HepG2 (cell line): ENCODE results near the gene ATRIP. TPM values are rescaled to one million over a fixed set of nuclear protein-coding genes. Genes with fewer than 3 reads are reported as not detected.
A peak's percentile ranks its signal among the peaks of the same experiment; 100 is the strongest.

Experiments
- ADNP ChIP-seq: sonication (generic); formaldehyde crosslinking; IDR thresholded peaks from 2 replicates; pipeline ENCODE4 v1.4.0; 2020; ENCODE audit warnings: missing genetic modification reagents
- ASH2L ChIP-seq: fragments of 300-600, 200-600 bp; sonication (generic); IDR thresholded peaks from 2 replicates; pipeline ENCODE4 v1.7.0; 2017; ENCODE audit warnings: low read depth, mild to moderate bottlenecking, moderate library complexity, mixed read lengths, low read length; ENCODE audit not compliant: insufficient read length
- ATF7-NPFF ChIP-seq: sonication (generic); formaldehyde crosslinking; IDR thresholded peaks from 2 replicates; pipeline ENCODE4 v1.8.1; 2023; ENCODE audit warnings: mild to moderate bottlenecking, low read depth, missing genetic modification reagents, moderate library complexity
- BRD4 ChIP-seq: sonication (generic); formaldehyde crosslinking; IDR thresholded peaks from 2 replicates; pipeline ENCODE4 v1.4.0; 2020; ENCODE audit warnings: missing genetic modification reagents
- ELF1 ChIP-seq: sonication (generic); formaldehyde crosslinking; IDR thresholded peaks from 2 replicates; pipeline ENCODE4 v1.4.0; 2020; ENCODE audit warnings: missing genetic modification reagents
- GABPA ChIP-seq, 2 experiments: IDR thresholded peaks; 2 replicates each; pipeline ENCODE4 v1.6.1; 2011 to 2016; ENCODE audit warnings: low read depth in 2 of 2, low read length in 1 of 2, missing biosample characterization in 1 of 2, missing genetic modification characterization in 1 of 2
- NKX3-1 ChIP-seq: sonication (generic); formaldehyde crosslinking; IDR thresholded peaks from 2 replicates; pipeline ENCODE4 v1.5.0; 2020; ENCODE audit warnings: missing genetic modification reagents
- PBX2 ChIP-seq: IDR thresholded peaks from 2 replicates; pipeline ENCODE4 v1.6.1; 2016; ENCODE audit warnings: control low read depth
- PCBP1 ChIP-seq: fragments of 200-400 bp; formaldehyde crosslinking; IDR thresholded peaks from 2 replicates; pipeline ENCODE4 v1.6.1; 2017; ENCODE audit warnings: mild to moderate bottlenecking, low read depth, low read length, borderline replicate concordance
- RARG ChIP-seq: sonication (generic); formaldehyde crosslinking; IDR thresholded peaks from 2 replicates; pipeline ENCODE4 v1.4.0; 2020; ENCODE audit warnings: low read depth, mild to moderate bottlenecking, missing genetic modification reagents
- SMAD1 ChIP-seq: sonication (generic); formaldehyde crosslinking; IDR thresholded peaks from 2 replicates; pipeline ENCODE4 v1.4.0; 2020; ENCODE audit warnings: missing genetic modification reagents, low read depth, mild to moderate bottlenecking, borderline replicate concordance
- TEAD2 ChIP-seq: sonication (generic); formaldehyde crosslinking; IDR thresholded peaks from 2 replicates; pipeline ENCODE4 v1.9.0; 2021; ENCODE audit warnings: missing genetic modification reagents
- YEATS2 ChIP-seq: sonication (generic); formaldehyde crosslinking; IDR thresholded peaks from 2 replicates; pipeline ENCODE4 v1.4.0; 2020; ENCODE audit warnings: missing genetic modification reagents, borderline replicate concordance
- ZBTB34 ChIP-seq: sonication (generic); formaldehyde crosslinking; IDR thresholded peaks from 2 replicates; pipeline ENCODE4 v1.8.0; 2022; ENCODE audit warnings: mild to moderate bottlenecking, missing genetic modification reagents
- ZNF484 ChIP-seq: sonication (generic); formaldehyde crosslinking; IDR thresholded peaks from 2 replicates; pipeline ENCODE4 v1.5.1; 2020; ENCODE audit warnings: mild to moderate bottlenecking, low read depth, missing genetic modification reagents, borderline replicate concordance
- ZNF558 ChIP-seq: sonication (generic); formaldehyde crosslinking; IDR thresholded peaks from 2 replicates; pipeline ENCODE4 v1.9.0; 2022; ENCODE audit warnings: mild to moderate bottlenecking, missing genetic modification reagents, borderline replicate concordance
- ZNF768 ChIP-seq: sonication (generic); formaldehyde crosslinking; IDR thresholded peaks from 2 replicates; pipeline ENCODE4 v1.4.0; 2020; ENCODE audit warnings: missing genetic modification reagents
- ZNF775 ChIP-seq: sonication (generic); formaldehyde crosslinking; IDR thresholded peaks from 2 replicates; pipeline ENCODE4 v1.4.0; 2020; ENCODE audit warnings: missing genetic modification reagents, mild to moderate bottlenecking, moderate library complexity, borderline replicate concordance
- ZZZ3 ChIP-seq: sonication (generic); formaldehyde crosslinking; IDR thresholded peaks from 2 replicates; pipeline ENCODE4 v1.4.0; 2020; ENCODE audit warnings: missing genetic modification reagents, mild to moderate bottlenecking, borderline replicate concordance
- polyA plus RNA-seq, 8 experiments: library from polyadenylated mRNA; depleted of rRNA in 3 of 8; stranded (reverse) in 7 of 8; unstranded in 1 of 8; fragments of >200 nt; fragmentation: Illumina TruSeq in 4 of 8; extraction: Trizol in 4 of 8; gene quantifications; 2 replicates each; pipeline versions ENCODE4 v1.2.1 to v1.2.3, GENCODE V29; 2011 to 2016; ENCODE audit warnings: low read depth in 4 of 8, missing spikeins in 1 of 8, mixed read lengths in 1 of 8; ENCODE audit not compliant: insufficient read depth in 1 of 8
- total RNA-seq, 5 experiments: library from RNA; depleted of rRNA; stranded (reverse); fragments of >200 nt; fragmentation: Illumina TruSeq; extraction: Trizol; gene quantifications; 2 replicates each; pipeline ENCODE4 v1.2.3, GENCODE V29; 2016; ENCODE audit warnings: low read depth in 1 of 5
- TF ChIP-seq, protein P1 (sequence below): sonication (generic); formaldehyde crosslinking; IDR thresholded peaks from 2 replicates; pipeline ENCODE4 v1.5.0; 2020; ENCODE audit warnings: mild to moderate bottlenecking, missing genetic modification reagents, borderline replicate concordance
- TF ChIP-seq, protein P2 (sequence below): IDR thresholded peaks from 2 replicates; pipeline ENCODE4 v1.6.1; 2016; ENCODE audit warnings: missing compliant biosample characterization, missing genetic modification reagents, borderline replicate concordance

The ATRIP gene
- total and polyA plus RNA-seq, 2 of the 13 experiments (the other 11 are each of a cell fraction or from before 2014, with no cell fraction given) = 5.1 to 12.5 TPM

GRCh38 chr3:48439820-48440589, 6.5 kb upstream of the ATRIP start, which contains the start of the genes CCDC51 and TMA7 (continued):
- no peak; the same call in 1 of the 2 replicates for TF ChIP-seq ZBTB34 (CRISPR knock-in tag)
- peak; percentile 98 for TF ChIP-seq ELF1
- peak; percentile 89 for TF ChIP-seq YEATS2 (CRISPR knock-in tag)
- TF ChIP-seq PBX2 (CRISPR knock-in tag) = peak; percentile 53
- no peak for TF ChIP-seq ZNF775 (CRISPR knock-in tag)
- no peak for TF ChIP-seq TEAD2 (CRISPR knock-in tag)
- TF ChIP-seq RARG (CRISPR knock-in tag) = no peak
- no peak for TF ChIP-seq ZNF484 (CRISPR knock-in tag)
- TF ChIP-seq NKX3-1 (CRISPR knock-in tag) = no peak
- peak; percentile 73; the same call in 1 of the 2 replicates for TF ChIP-seq ZNF558
- TF ChIP-seq ZNF768 = 0 out of 2 replicates have a peak, but pooled peaks have one; percentile 32
- peak; percentile 23; the same call in 1 of the 2 replicates for TF ChIP-seq BRD4 (CRISPR knock-in tag)
- TF ChIP-seq ADNP (CRISPR knock-in tag) = no peak
- TF ChIP-seq, protein P1, sequence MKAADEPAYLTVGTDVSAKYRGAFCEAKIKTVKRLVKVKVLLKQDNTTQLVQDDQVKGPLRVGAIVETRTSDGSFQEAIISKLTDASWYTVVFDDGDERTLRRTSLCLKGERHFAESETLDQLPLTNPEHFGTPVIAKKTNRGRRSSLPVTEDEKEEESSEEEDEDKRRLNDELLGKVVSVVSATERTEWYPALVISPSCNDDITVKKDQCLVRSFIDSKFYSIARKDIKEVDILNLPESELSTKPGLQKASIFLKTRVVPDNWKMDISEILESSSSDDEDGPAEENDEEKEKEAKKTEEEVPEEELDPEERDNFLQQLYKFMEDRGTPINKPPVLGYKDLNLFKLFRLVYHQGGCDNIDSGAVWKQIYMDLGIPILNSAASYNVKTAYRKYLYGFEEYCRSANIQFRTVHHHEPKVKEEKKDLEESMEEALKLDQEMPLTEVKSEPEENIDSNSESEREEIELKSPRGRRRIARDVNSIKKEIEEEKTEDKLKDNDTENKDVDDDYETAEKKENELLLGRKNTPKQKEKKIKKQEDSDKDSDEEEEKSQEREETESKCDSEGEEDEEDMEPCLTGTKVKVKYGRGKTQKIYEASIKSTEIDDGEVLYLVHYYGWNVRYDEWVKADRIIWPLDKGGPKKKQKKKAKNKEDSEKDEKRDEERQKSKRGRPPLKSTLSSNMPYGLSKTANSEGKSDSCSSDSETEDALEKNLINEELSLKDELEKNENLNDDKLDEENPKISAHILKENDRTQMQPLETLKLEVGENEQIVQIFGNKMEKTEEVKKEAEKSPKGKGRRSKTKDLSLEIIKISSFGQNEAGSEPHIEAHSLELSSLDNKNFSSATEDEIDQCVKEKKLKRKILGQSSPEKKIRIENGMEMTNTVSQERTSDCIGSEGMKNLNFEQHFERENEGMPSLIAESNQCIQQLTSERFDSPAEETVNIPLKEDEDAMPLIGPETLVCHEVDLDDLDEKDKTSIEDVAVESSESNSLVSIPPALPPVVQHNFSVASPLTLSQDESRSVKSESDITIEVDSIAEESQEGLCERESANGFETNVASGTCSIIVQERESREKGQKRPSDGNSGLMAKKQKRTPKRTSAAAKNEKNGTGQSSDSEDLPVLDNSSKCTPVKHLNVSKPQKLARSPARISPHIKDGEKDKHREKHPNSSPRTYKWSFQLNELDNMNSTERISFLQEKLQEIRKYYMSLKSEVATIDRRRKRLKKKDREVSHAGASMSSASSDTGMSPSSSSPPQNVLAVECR = peak; percentile 91
- peak; percentile 25; the same call in 1 of the 2 replicates for TF ChIP-seq ATF7-NPFF (CRISPR knock-in tag)
- TF ChIP-seq PCBP1 = peak; percentile 82; the same call in 1 of the 2 replicates
- TF ChIP-seq, protein P2, sequence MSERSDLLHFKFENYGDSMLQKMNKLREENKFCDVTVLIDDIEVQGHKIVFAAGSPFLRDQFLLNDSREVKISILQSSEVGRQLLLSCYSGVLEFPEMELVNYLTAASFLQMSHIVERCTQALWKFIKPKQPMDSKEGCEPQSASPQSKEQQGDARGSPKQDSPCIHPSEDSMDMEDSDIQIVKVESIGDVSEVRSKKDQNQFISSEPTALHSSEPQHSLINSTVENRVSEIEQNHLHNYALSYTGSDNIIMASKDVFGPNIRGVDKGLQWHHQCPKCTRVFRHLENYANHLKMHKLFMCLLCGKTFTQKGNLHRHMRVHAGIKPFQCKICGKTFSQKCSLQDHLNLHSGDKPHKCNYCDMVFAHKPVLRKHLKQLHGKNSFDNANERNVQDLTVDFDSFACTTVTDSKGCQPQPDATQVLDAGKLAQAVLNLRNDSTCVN (CRISPR knock-in tag) = 0 out of 2 replicates have a peak, but pooled peaks have one; percentile 44
- TF ChIP-seq ZZZ3 (CRISPR knock-in tag) = no peak
- peak; percentile 88 for TF ChIP-seq ASH2L
- peak; percentile 94 for TF ChIP-seq GABPA (IDR thresholded peaks at IDR 0.05; ENCODE audit: low read depth, low read length)
- peak; percentile 99 for TF ChIP-seq GABPA (CRISPR knock-in tag; IDR thresholded peaks at IDR 0.05; ENCODE audit: low read depth)
- TF ChIP-seq SMAD1 (CRISPR knock-in tag) = no peak
